ENCODE data around the gene ZNF726.
"Not testable (repeated sequence)": the region's sequence is repeated elsewhere in the genome, so short reads cannot be mapped to it uniquely, and the experiment has no call there.

Gene ZNF726

GRCh38 chr19:23946569-23946968 is 31.9 kb downstream of the ZNF726 start:
- peak in 1 of 2 donors; percentile 4 for DNase-seq

GRCh38 chr19:23949611-23950010 is 34.9 kb downstream of the ZNF726 start:
- no peak for DNase-seq

- no peak for DNase-seq
These were observed 41.4 kb downstream of the ZNF726 start for GRCh38 chr19:23956051-23956450.

GRCh38 chr19:23957660-23958281 is 43.1 kb downstream of the ZNF726 start:
- no peak for DNase-seq

- DNase-seq = not testable (repeated sequence)
These were observed 48.7 kb downstream of the ZNF726 start for GRCh38 chr19:23963396-23963795.

- not testable (repeated sequence) for DNase-seq
These were observed 49.2 kb downstream of the ZNF726 start for GRCh38 chr19:23963881-23964280.

- DNase-seq = not testable (repeated sequence)
These were observed 49.6 kb downstream of the ZNF726 start for GRCh38 chr19:23964334-23964733.

- no peak for DNase-seq
These were observed 54.9 kb downstream of the ZNF726 start for GRCh38 chr19:23969630-23970029.

GRCh38 chr19:23971598-23971997 is 56.9 kb downstream of the ZNF726 start:
- DNase-seq = no peak

GRCh38 chr19:23972161-23972560 is 57.5 kb downstream of the ZNF726 start:
- DNase-seq = no peak

- no peak for DNase-seq
These were observed 60.3 kb downstream of the ZNF726 start for GRCh38 chr19:23974941-23975340.

GRCh38 chr19:23976631-23977030 is 61.9 kb downstream of the ZNF726 start:
- not testable (repeated sequence) for DNase-seq

GRCh38 chr19:23977256-23977655 is 62.6 kb downstream of the ZNF726 start:
- DNase-seq = not testable (repeated sequence)

GRCh38 chr19:23978068-23978467 is 63.4 kb downstream of the ZNF726 start:
- no peak for DNase-seq

GRCh38 chr19:23980805-23981204 is 66.1 kb downstream of the ZNF726 start:
- no peak for DNase-seq

GRCh38 chr19:23981863-23982262 is 67.2 kb downstream of the ZNF726 start:
- no peak for DNase-seq

GRCh38 chr19:23983406-23983805 is 68.7 kb downstream of the ZNF726 start:
- no peak for DNase-seq

All from inflammatory macrophage treated with lipopolysaccharide for 1 hour (primary cell).